IMR-90 (cell line): Measurements from ENCODE around the gene FMN1. TPM values are rescaled to one million over a fixed set of nuclear protein-coding genes. Genes with fewer than 3 reads are reported as not detected.

Source experiments
- ATAC-seq: fragments of 200-7000 bp; cut with Tn5 transposase; 2 replicates; pipeline ENCODE4 v1.9.1; 2020; ENCODE audit warnings: low read depth, mild to moderate bottlenecking, moderate library complexity
- BruUV-seq: library from RNA; stranded (reverse); fragments of 400-500 nt; replicated peaks from 2 replicates; lab custom pipeline; 2021; lab: Mats Ljungman, UMichigan
- CTCF ChIA-PET: fragments of 300-600 bp; formaldehyde crosslinking; extraction: SDS; loops from one replicate; lab custom pipeline; 2021; ENCODE audit warnings: antibody characterized with exemption; lab: Yijun Ruan, JAX
- POLR2A ChIA-PET: fragments of 300-600 bp; sonication (Branson Sonifier 250); formaldehyde crosslinking; loops from one replicate; lab custom pipeline; 2022; ENCODE audit warnings: antibody characterized with exemption; ENCODE audit not compliant: unreplicated experiment; lab: Charles Lee
- DNase-seq: peaks from one replicate; pipeline ENCODE4 v3.0.0; 2013
- H2AFZ ChIP-seq: replicated peaks from 2 replicates; pipeline ENCODE3; 2013; ENCODE audit warnings: low read length, mild to moderate bottlenecking; ENCODE audit not compliant: poor library complexity
- H2AK5ac ChIP-seq: 2 replicates; pipeline ENCODE4 v1.6.1; 2013; ENCODE audit warnings: low read depth, low read length, inconsistent platforms
- H2AK9ac ChIP-seq: replicated peaks from 2 replicates; pipeline ENCODE3; 2013; ENCODE audit warnings: mild to moderate bottlenecking, low read depth, low read length, moderate library complexity; ENCODE audit not compliant: poor library complexity
- H2BK120ac ChIP-seq: 2 replicates; pipeline ENCODE4 v1.6.1; 2013; ENCODE audit warnings: low read depth, low read length, inconsistent platforms
- H2BK15ac ChIP-seq: 3 replicates; pipeline ENCODE4 v1.6.1; 2013; ENCODE audit warnings: low read depth, low read length, inconsistent platforms
- H2BK20ac ChIP-seq: 2 replicates; pipeline ENCODE4 v1.6.1; 2013; ENCODE audit warnings: low read depth, mild to moderate bottlenecking, inconsistent platforms, low read length, moderate library complexity
- H2BK5ac ChIP-seq: 2 replicates; pipeline ENCODE4 v1.6.1; 2013; ENCODE audit warnings: mild to moderate bottlenecking, low read depth, low read length, inconsistent platforms; ENCODE audit not compliant: poor library complexity, severe bottlenecking
- H3K14ac ChIP-seq: replicated peaks from 2 replicates; pipeline ENCODE4 v1.6.1; 2013; ENCODE audit warnings: low read depth, low read length, inconsistent platforms
- H3K18ac ChIP-seq: 2 replicates; pipeline ENCODE4 v1.6.1; 2013; ENCODE audit warnings: low read depth, low read length, control low read depth
- H3K23ac ChIP-seq: 2 replicates; pipeline ENCODE4 v1.6.1; 2013; ENCODE audit warnings: low read depth, low read length, inconsistent platforms
- H3K27ac ChIP-seq: 2 replicates; pipeline ENCODE4 v1.5.1; 2013; ENCODE audit warnings: mild to moderate bottlenecking, control low read depth, low read length; ENCODE audit not compliant: insufficient read depth
- H3K27me3 ChIP-seq: 2 replicates; pipeline ENCODE4 v1.6.1; 2013; ENCODE audit warnings: low read length; ENCODE audit not compliant: control insufficient read depth, insufficient read depth
- H3K36me3 ChIP-seq: 2 replicates; pipeline ENCODE4 v1.6.1; 2013; ENCODE audit warnings: low read length, mixed read lengths; ENCODE audit not compliant: control insufficient read depth, insufficient read depth
- H3K4ac ChIP-seq: 2 replicates; pipeline ENCODE4 v1.6.1; 2013; ENCODE audit warnings: low read depth, low read length, inconsistent platforms
- H3K4me1 ChIP-seq: 2 replicates; pipeline ENCODE4 v1.6.1; 2013; ENCODE audit warnings: low read length, mixed read lengths; ENCODE audit not compliant: control insufficient read depth, insufficient read depth
- H3K4me2 ChIP-seq: 2 replicates; pipeline ENCODE4 v1.6.1; 2013; ENCODE audit warnings: low read depth, mild to moderate bottlenecking, control low read depth, low read length, moderate library complexity
- H3K4me3 ChIP-seq: 2 replicates; pipeline ENCODE4 v1.5.1; 2013; ENCODE audit warnings: low read depth, mild to moderate bottlenecking, control low read depth, low read length, moderate library complexity; ENCODE audit not compliant: insufficient read depth
- H3K56ac ChIP-seq: 2 replicates; pipeline ENCODE4 v1.6.1; 2013; ENCODE audit warnings: low read length, inconsistent platforms; ENCODE audit not compliant: insufficient read depth; ENCODE audit errors: extremely low read depth
- H3K79me1 ChIP-seq, 2 experiments: 2 replicates each; pipeline ENCODE4 v1.6.1; 2013; ENCODE audit warnings: low read length in 2 of 2, inconsistent platforms in 1 of 2, low read depth in 1 of 2
- H3K9ac ChIP-seq: 2 replicates; pipeline ENCODE4 v1.6.1; 2013; ENCODE audit warnings: low read depth, low read length, control low read depth
- H3K9me1 ChIP-seq: 2 replicates; pipeline ENCODE4 v1.6.1; 2013; ENCODE audit warnings: low read length, inconsistent platforms; ENCODE audit not compliant: insufficient read depth
- H3K9me3 ChIP-seq: 2 replicates; pipeline ENCODE4 v1.6.1; 2013; ENCODE audit warnings: low read length; ENCODE audit not compliant: control insufficient read depth, insufficient read depth
- H4K20me1 ChIP-seq: 2 replicates; pipeline ENCODE4 v1.6.1; 2013; ENCODE audit warnings: low read length, inconsistent platforms; ENCODE audit not compliant: insufficient read depth
- H4K5ac ChIP-seq: 2 replicates; pipeline ENCODE4 v1.6.1; 2013; ENCODE audit warnings: mild to moderate bottlenecking, low read depth, low read length, control low read depth
- H4K8ac ChIP-seq, 2 experiments: 2 replicates each; pipeline ENCODE4 v1.6.1; 2013; ENCODE audit warnings: low read depth in 2 of 2, low read length in 2 of 2, control low read depth in 1 of 2, inconsistent platforms in 1 of 2
- H4K91ac ChIP-seq: 2 replicates; pipeline ENCODE4 v1.6.1; 2013; ENCODE audit warnings: low read depth, low read length, inconsistent platforms; ENCODE audit not compliant: insufficient read depth
- BHLHE40 ChIP-seq: fragments of 150-350 bp; IDR thresholded peaks from 2 replicates; pipeline ENCODE4 v1.6.1; 2016; ENCODE audit warnings: mild to moderate bottlenecking, low read depth, low read length
- CHD1 ChIP-seq: IDR thresholded peaks from 2 replicates; pipeline ENCODE4 v1.6.1; 2012; ENCODE audit warnings: low read depth, low read length, improper control_type of control experiment
- FOS ChIP-seq: fragments of 150-350 bp; IDR thresholded peaks from 2 replicates; pipeline ENCODE4 v1.6.1; 2016; ENCODE audit warnings: low read depth, low read length
- MAFK ChIP-seq: IDR thresholded peaks from 2 replicates; pipeline ENCODE4 v1.6.1; 2012; ENCODE audit warnings: low read depth, low read length, improper control_type of control experiment
- MAZ ChIP-seq: IDR thresholded peaks from 2 replicates; pipeline ENCODE4 v1.6.1; 2012; ENCODE audit warnings: low read depth, mild to moderate bottlenecking, low read length, improper control_type of control experiment, moderate library complexity, borderline replicate concordance
- RCOR1 ChIP-seq: IDR thresholded peaks from 2 replicates; pipeline ENCODE4 v1.6.1; 2012; ENCODE audit warnings: mild to moderate bottlenecking, low read length, improper control_type of control experiment; ENCODE audit not compliant: insufficient replicate concordance
- RFX5 ChIP-seq: IDR thresholded peaks from 2 replicates; pipeline ENCODE4 v1.8.0; 2012; ENCODE audit warnings: low read depth, mild to moderate bottlenecking, low read length, moderate library complexity
- SMC3 ChIP-seq: fragments of 150-350 bp; IDR thresholded peaks from 2 replicates; pipeline ENCODE4 v1.6.1; 2016; ENCODE audit warnings: low read depth, mild to moderate bottlenecking, antibody characterized with exemption, low read length, moderate library complexity
- WGBS, 2 experiments: methylation state at CpG; one replicate each; pipeline versions ENCODE4 v1.1.5 to v1.1.7; 2013; ENCODE audit warnings: missing lambda C conversion rate in 2 of 2; ENCODE audit not compliant: insufficient read length in 1 of 2; ENCODE audit errors: extremely low coverage in 2 of 2; 5-methylcytosine and 5-hydroxymethylcytosine counted together
- dilution Hi-C: fragments of 300-500 bp; cut with HindIII; formaldehyde crosslinking; loops from one replicate; pipeline ENCODE4 v1.14.3; 2018; ENCODE audit warnings: low sequenced_read_pairs; ENCODE audit not compliant: unreplicated experiment
- in situ Hi-C: fragments of 300-500 bp; cut with MboI; formaldehyde crosslinking; loops from 3 replicates; pipeline ENCODE4 v1.14.3; 2019; ENCODE audit warnings: low sequenced_read_pairs, inconsistent platforms, mixed read lengths
- intact Hi-C: fragments of 100-400 bp; cut with micrococcal nuclease; formaldehyde crosslinking; loops from 2 replicates; pipeline ENCODE4 v1.10.0; 2022
- polyA plus RNA-seq, 3 experiments: library from polyadenylated mRNA; depleted of rRNA; stranded (reverse); fragments of >200 nt; gene quantifications; 2 replicates each; pipeline ENCODE4 v1.2.3, GENCODE V29; 2012; ENCODE audit warnings: low replicate concordance in 1 of 3
- total RNA-seq: library from RNA; depleted of rRNA; stranded (reverse); fragments of >200 nt; gene quantifications from 2 replicates; pipeline ENCODE4 v1.2.3, GENCODE V29; 2012
- TF ChIP-seq, protein P1 (sequence below): fragments of 150-350 bp; IDR thresholded peaks from 2 replicates; pipeline ENCODE4 v1.6.1; 2017; ENCODE audit warnings: mild to moderate bottlenecking, antibody characterized with exemption, low read length, low read depth
- TF ChIP-seq, protein P2 (sequence below): conservative IDR thresholded peaks from 2 replicates; pipeline ENCODE4 v1.5.1; 2012; ENCODE audit warnings: mild to moderate bottlenecking, low read depth, low read length, improper control_type of control experiment
- TF ChIP-seq, protein P3 (sequence below): fragments of 150-350 bp; IDR thresholded peaks from 2 replicates; pipeline ENCODE4 v1.6.1; 2016; ENCODE audit warnings: low read depth, mild to moderate bottlenecking, low read length, moderate library complexity, borderline replicate concordance

Gene FMN1
- total and polyA plus RNA-seq, 2 of the 4 experiments (the other 2 are of a cell fraction) = 7.3 to 17.6 TPM

DNA sequence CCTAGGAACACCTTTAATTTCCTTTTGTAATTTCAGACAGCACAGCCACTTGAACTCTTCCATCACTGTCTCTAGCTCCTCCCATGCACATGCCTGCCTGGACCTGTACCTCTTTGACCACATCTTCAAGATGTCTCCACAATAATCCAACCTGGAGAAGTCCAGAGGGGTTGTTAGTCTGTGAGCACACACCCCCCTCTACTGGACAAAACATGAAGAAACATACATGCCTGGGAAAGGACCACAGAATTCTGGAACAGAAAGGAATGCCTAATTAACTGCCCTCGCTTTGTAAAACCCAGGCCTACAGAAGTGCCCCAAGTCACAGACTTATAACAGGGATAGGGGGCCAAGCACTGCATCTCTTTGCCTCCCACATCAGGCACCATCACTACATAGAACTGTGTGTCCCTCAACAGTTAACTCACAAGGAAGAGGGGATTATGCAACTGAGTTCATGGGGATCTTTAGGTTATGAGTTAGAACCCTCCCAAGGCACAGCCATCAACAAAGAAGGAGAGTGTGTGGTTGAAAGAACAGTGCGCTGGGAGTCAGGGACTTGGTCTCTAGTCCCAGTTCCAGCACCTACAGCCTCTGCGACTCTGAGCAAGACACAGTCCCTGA lies 61.7 kb downstream of the FMN1 start (continued):
- no peak for TF ChIP-seq RFX5
- no peak for TF ChIP-seq FOS

DNA sequence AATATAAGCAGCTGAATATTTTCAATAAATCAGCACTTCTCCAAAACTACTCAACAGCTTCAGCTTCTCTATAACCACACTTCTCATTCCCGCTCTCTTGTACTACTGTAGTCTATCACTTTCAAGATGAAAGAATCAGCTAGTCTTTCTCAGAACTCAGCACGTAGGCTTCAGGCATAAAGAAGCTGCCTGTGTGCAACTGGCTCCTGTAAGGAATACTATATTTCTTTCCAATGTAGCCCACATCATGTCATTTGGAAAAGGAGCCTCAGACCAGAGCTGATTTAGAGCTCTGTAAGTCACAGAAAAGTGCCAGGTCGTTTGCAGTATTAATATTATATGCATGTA lies 62.3 kb downstream of the FMN1 start:
- Histone ChIP-seq H3K4me3 (no peak overlapping the region), H4K91ac (peak overlapping the region; percentile 45), H4K8ac (peak overlapping the region; percentile 47 to 62; a peak in 3 of 4 replicates), H2BK5ac (peak overlapping the region; percentile 77), H2AK9ac (no peak overlapping the region), H3K4me1 (peaks cover 10% of the 10 kb centered on the region), H3K56ac (0 out of 2 replicates have a peak overlapping the region, but pooled peaks have one; percentile 7), H2BK15ac (peak overlapping the region; percentile 27; the same call in 1 of the 3 replicates), H3K4me2 (peak overlapping the region; percentile 19; the same call in 1 of the 2 replicates), H3K9me3 (no peaks in the 10 kb centered on the region), H3K36me3 (no peaks in the 10 kb centered on the region), H3K27ac (no peak overlapping the region), H3K4ac (peak overlapping the region; percentile 58), H4K20me1 (no peaks in the 10 kb centered on the region), H3K18ac (peak overlapping the region; percentile 58; the same call in 1 of the 2 replicates), H3K14ac (peak overlapping the region; percentile 11; the same call in 1 of the 2 replicates), H3K9ac (peak overlapping the region; percentile 24; the same call in 1 of the 2 replicates), H3K27me3 (no peaks in the 10 kb centered on the region), H2AFZ (no peak overlapping the region), H4K5ac (no peak overlapping the region; the same call in 1 of the 2 replicates), H2AK5ac (peak overlapping the region; percentile 9; the same call in 1 of the 2 replicates), H2BK20ac (peak overlapping the region; percentile 75), H3K9me1 (peaks cover 10% of the 10 kb centered on the region), H3K79me1 (peaks cover 11 to 30% of the 10 kb centered on the region in 2 experiments), H2BK120ac (peak overlapping the region; percentile 87), H3K23ac (peak overlapping the region; percentile 39; the same call in 1 of the 2 replicates)
- dilution Hi-C loops = no loop called here
- CTCF ChIA-PET = interaction anchor here (0.6 to 3.1 kb wide), 20 partner anchors 9 to 481 kb away, joined by 3 to 35 read pairs (median 4); no protein-coding TSS in a partner anchor
- TF ChIP-seq BHLHE40 (no peak), MAFK (no peak), CHD1 (no peak), FOS (no peak), SMC3 (no peak), RFX5 (no peak), RCOR1 (no peak), MAZ (no peak)
- TF ChIP-seq, protein P1, sequence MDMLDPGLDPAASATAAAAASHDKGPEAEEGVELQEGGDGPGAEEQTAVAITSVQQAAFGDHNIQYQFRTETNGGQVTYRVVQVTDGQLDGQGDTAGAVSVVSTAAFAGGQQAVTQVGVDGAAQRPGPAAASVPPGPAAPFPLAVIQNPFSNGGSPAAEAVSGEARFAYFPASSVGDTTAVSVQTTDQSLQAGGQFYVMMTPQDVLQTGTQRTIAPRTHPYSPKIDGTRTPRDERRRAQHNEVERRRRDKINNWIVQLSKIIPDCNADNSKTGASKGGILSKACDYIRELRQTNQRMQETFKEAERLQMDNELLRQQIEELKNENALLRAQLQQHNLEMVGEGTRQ = no peak
- TF ChIP-seq, protein P2, sequence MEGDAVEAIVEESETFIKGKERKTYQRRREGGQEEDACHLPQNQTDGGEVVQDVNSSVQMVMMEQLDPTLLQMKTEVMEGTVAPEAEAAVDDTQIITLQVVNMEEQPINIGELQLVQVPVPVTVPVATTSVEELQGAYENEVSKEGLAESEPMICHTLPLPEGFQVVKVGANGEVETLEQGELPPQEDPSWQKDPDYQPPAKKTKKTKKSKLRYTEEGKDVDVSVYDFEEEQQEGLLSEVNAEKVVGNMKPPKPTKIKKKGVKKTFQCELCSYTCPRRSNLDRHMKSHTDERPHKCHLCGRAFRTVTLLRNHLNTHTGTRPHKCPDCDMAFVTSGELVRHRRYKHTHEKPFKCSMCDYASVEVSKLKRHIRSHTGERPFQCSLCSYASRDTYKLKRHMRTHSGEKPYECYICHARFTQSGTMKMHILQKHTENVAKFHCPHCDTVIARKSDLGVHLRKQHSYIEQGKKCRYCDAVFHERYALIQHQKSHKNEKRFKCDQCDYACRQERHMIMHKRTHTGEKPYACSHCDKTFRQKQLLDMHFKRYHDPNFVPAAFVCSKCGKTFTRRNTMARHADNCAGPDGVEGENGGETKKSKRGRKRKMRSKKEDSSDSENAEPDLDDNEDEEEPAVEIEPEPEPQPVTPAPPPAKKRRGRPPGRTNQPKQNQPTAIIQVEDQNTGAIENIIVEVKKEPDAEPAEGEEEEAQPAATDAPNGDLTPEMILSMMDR = no peak
- TF ChIP-seq, protein P3, sequence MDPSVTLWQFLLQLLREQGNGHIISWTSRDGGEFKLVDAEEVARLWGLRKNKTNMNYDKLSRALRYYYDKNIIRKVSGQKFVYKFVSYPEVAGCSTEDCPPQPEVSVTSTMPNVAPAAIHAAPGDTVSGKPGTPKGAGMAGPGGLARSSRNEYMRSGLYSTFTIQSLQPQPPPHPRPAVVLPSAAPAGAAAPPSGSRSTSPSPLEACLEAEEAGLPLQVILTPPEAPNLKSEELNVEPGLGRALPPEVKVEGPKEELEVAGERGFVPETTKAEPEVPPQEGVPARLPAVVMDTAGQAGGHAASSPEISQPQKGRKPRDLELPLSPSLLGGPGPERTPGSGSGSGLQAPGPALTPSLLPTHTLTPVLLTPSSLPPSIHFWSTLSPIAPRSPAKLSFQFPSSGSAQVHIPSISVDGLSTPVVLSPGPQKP = no peak
- intact Hi-C loops = loop anchor here (1.0 to 10.0 kb wide), 4 partner anchors 46 to 480 kb away; no protein-coding TSS in a partner anchor
- POLR2A ChIA-PET = no interaction called here
- no peak for DNase-seq
- WGBS, 2 experiments = 80% methylated on average over 1 of the region's 3 CpGs; no CpG with 5 or more reads in 1 of the 2 experiments
- in situ Hi-C loops = loop anchor here (5.0 kb wide), 2 partner anchors 115 to 485 kb away; no protein-coding TSS in a partner anchor
- no TSS peak for BruUV-seq
- peak; percentile 5; the same call in 1 of the 2 replicates for ATAC-seq
